Thyroid gland (tissue), 4 donors: ENCODE results near the gene B4GALT3.

Experiments used
- CTCF ChIP-seq, 6 experiments: fragments of 200-600 bp in 3 of 6; fragments of 450-650 bp in 3 of 6; sonication (generic) in 3 of 6; IDR thresholded peaks; one replicate each; pipeline ENCODE4 v1.5.1; 2016 to 2019; ENCODE audit warnings: antibody characterized with exemption in 6 of 6, mild to moderate bottlenecking in 2 of 6, inconsistent platforms in 1 of 6, moderate library complexity in 1 of 6
- POLR2A ChIP-seq, 2 donors: fragments of 450-650 bp; IDR thresholded peaks; one replicate each; pipeline ENCODE4 v1.6.1; 2017; ENCODE audit warnings: antibody characterized with exemption in 2 of 2, mild to moderate bottlenecking in 2 of 2, moderate library complexity in 1 of 2

- TF ChIP-seq CTCF (IDR thresholded peaks at IDR 0.05) (no peak), POLR2A (IDR thresholded peaks at IDR 0.05) (peak in 1 of 2 donors; percentile 18)
Observed at GRCh38 chr1:161215076-161215475, 37.8 kb upstream of the B4GALT3 start, which contains the start of gene FCER1G.
